ENCODE data around the gene CX3CL1.

The CX3CL1 gene

GRCh38 chr16:57387598-57388354 is 15.5 kb downstream of the CX3CL1 start:
- no peak for TF ChIP-seq CTCF (IDR thresholded peaks at IDR 0.05; ENCODE audit: insufficient read depth, low read length, poor library complexity, severe bottlenecking)
- DNase-seq (ENCODE audit: extremely low read depth, insufficient read length): no peak
- no peak overlapping the region for H3K4me3 ChIP-seq (replicated peaks; ENCODE audit: low read depth, low read length)
- no peaks in the 10 kb centered on the region for H3K36me3 ChIP-seq (ENCODE audit: control insufficient read depth, insufficient read depth, low read length)
- H3K27me3 ChIP-seq (replicated peaks; ENCODE audit: control insufficient read depth, insufficient read depth, low read length): no peaks in the 10 kb centered on the region

- DNase-seq (ENCODE audit: extremely low read depth, insufficient read length): peak; percentile 81
- no peaks in the 10 kb centered on the region for H3K27me3 ChIP-seq (replicated peaks; ENCODE audit: control insufficient read depth, insufficient read depth, low read length)
- H3K4me3 ChIP-seq (replicated peaks; ENCODE audit: low read depth, low read length): no peak overlapping the region
- H3K36me3 ChIP-seq (ENCODE audit: control insufficient read depth, insufficient read depth, low read length): no peaks in the 10 kb centered on the region
- TF ChIP-seq CTCF (IDR thresholded peaks at IDR 0.05; ENCODE audit: insufficient read depth, low read length, poor library complexity, severe bottlenecking): no peak
These were observed 16.2 kb downstream of the CX3CL1 start for GRCh38 chr16:57388359-57389086.

- Histone ChIP-seq H3K36me3 (ENCODE audit: control insufficient read depth, insufficient read depth, low read length) (no peaks in the 10 kb centered on the region), H3K4me3 (replicated peaks; ENCODE audit: low read depth, low read length) (no peak overlapping the region), H3K27me3 (replicated peaks; ENCODE audit: control insufficient read depth, insufficient read depth, low read length) (no peaks in the 10 kb centered on the region)
- DNase-seq (ENCODE audit: extremely low read depth, insufficient read length): no peak
- no peak for TF ChIP-seq CTCF (IDR thresholded peaks at IDR 0.05; ENCODE audit: insufficient read depth, low read length, poor library complexity, severe bottlenecking)
These were observed 16.8 kb downstream of the CX3CL1 start for GRCh38 chr16:57389087-57389468.

- H3K4me3 ChIP-seq (replicated peaks; ENCODE audit: low read depth, low read length): no peak overlapping the region
- H3K27me3 ChIP-seq (replicated peaks; ENCODE audit: control insufficient read depth, insufficient read depth, low read length): no peaks in the 10 kb centered on the region
- H3K36me3 ChIP-seq (ENCODE audit: control insufficient read depth, insufficient read depth, low read length): no peaks in the 10 kb centered on the region
- no peak for TF ChIP-seq CTCF (IDR thresholded peaks at IDR 0.05; ENCODE audit: insufficient read depth, low read length, poor library complexity, severe bottlenecking)
- DNase-seq (ENCODE audit: extremely low read depth, insufficient read length): no peak
These were observed 18.5 kb downstream of the CX3CL1 start for GRCh38 chr16:57390636-57391295.

- Histone ChIP-seq H3K36me3 (ENCODE audit: control insufficient read depth, insufficient read depth, low read length) (no peaks in the 10 kb centered on the region), H3K4me3 (replicated peaks; ENCODE audit: low read depth, low read length) (no peak overlapping the region), H3K27me3 (replicated peaks; ENCODE audit: control insufficient read depth, insufficient read depth, low read length) (no peaks in the 10 kb centered on the region)
- no peak for DNase-seq (ENCODE audit: extremely low read depth, insufficient read length)
- no peak for TF ChIP-seq CTCF (IDR thresholded peaks at IDR 0.05; ENCODE audit: insufficient read depth, low read length, poor library complexity, severe bottlenecking)
These were observed 19.0 kb downstream of the CX3CL1 start for GRCh38 chr16:57391300-57391699.

All from GM06990 (cell line).